Measurements from ENCODE around the gene KCNMA1.

- TF ChIP-seq, protein P1, sequence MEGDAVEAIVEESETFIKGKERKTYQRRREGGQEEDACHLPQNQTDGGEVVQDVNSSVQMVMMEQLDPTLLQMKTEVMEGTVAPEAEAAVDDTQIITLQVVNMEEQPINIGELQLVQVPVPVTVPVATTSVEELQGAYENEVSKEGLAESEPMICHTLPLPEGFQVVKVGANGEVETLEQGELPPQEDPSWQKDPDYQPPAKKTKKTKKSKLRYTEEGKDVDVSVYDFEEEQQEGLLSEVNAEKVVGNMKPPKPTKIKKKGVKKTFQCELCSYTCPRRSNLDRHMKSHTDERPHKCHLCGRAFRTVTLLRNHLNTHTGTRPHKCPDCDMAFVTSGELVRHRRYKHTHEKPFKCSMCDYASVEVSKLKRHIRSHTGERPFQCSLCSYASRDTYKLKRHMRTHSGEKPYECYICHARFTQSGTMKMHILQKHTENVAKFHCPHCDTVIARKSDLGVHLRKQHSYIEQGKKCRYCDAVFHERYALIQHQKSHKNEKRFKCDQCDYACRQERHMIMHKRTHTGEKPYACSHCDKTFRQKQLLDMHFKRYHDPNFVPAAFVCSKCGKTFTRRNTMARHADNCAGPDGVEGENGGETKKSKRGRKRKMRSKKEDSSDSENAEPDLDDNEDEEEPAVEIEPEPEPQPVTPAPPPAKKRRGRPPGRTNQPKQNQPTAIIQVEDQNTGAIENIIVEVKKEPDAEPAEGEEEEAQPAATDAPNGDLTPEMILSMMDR (IDR thresholded peaks at IDR 0.05), result no peak
- no peak for TF ChIP-seq POLR2A (IDR thresholded peaks at IDR 0.05)
Observed at GRCh38 chr10:76879116-76879913, 758.3 kb downstream of the KCNMA1 start.
